ENCODE results near the gene ADAT3.

Gene ADAT3

GRCh38 chr19:1865172-1866010, 39.8 kb upstream of the ADAT3 start:
- Mint-ChIP-seq H3K4me1 (peaks cover 14% of the 10 kb centered on the region), H3K4me3 (peak overlapping the region; percentile 69 to 73 (median 71)), H3K27ac (peak overlapping the region in 1 of 3 experiments; percentile 38), H3K9me3 (no peaks in the 10 kb centered on the region), H3K36me3 (ENCODE audit: low read depth) (no peaks in the 10 kb centered on the region), H3K27me3 (ENCODE audit: low read depth) (peaks cover 10% of the 10 kb centered on the region)
- no peak for TF ChIP-seq CTCF (IDR thresholded peaks at IDR 0.05; ENCODE audit: unreplicated experiment in 3 of 3)

- Mint-ChIP-seq H3K27me3 (ENCODE audit: low read depth) (peaks cover 4% of the 10 kb centered on the region), H3K9me3 (no peaks in the 10 kb centered on the region), H3K4me1 (peaks cover 3% of the 10 kb centered on the region), H3K36me3 (ENCODE audit: low read depth) (no peaks in the 10 kb centered on the region), H3K4me3 (peak overlapping the region; percentile 34 to 56 (median 42)), H3K27ac (no peak overlapping the region)
- no peak for TF ChIP-seq CTCF (IDR thresholded peaks at IDR 0.05; ENCODE audit: unreplicated experiment in 3 of 3)
Measured at GRCh38 chr19:1866693-1867348, 38.4 kb upstream of the ADAT3 start.

- H3K9me3 Mint-ChIP-seq, result no peaks in the 10 kb centered on the region
- TF ChIP-seq CTCF (IDR thresholded peaks at IDR 0.05; ENCODE audit: unreplicated experiment in 3 of 3), result no peak
- no peaks in the 10 kb centered on the region for H3K27me3 Mint-ChIP-seq (ENCODE audit: low read depth)
- H3K27ac Mint-ChIP-seq, result peak overlapping the region in 1 of 3 experiments; percentile 30
- H3K4me1 Mint-ChIP-seq, result no peaks in the 10 kb centered on the region
- H3K36me3 Mint-ChIP-seq (ENCODE audit: low read depth), result no peaks in the 10 kb centered on the region
- H3K4me3 Mint-ChIP-seq, result no peak overlapping the region
Measured at GRCh38 chr19:1867349-1867724, 37.9 kb upstream of the ADAT3 start.

GRCh38 chr19:1868971-1869370, 36.2 kb upstream of the ADAT3 start:
- Mint-ChIP-seq H3K4me3 (no peak overlapping the region), H3K27me3 (ENCODE audit: low read depth) (no peaks in the 10 kb centered on the region), H3K36me3 (ENCODE audit: low read depth) (peaks cover under 1% of the 10 kb centered on the region), H3K4me1 (peaks cover 3% of the 10 kb centered on the region), H3K9me3 (no peaks in the 10 kb centered on the region), H3K27ac (no peak overlapping the region)
- TF ChIP-seq CTCF (IDR thresholded peaks at IDR 0.05; ENCODE audit: unreplicated experiment in 3 of 3), result no peak

GRCh38 chr19:1871140-1871597, 34.0 kb upstream of the ADAT3 start:
- peaks cover 3% of the 10 kb centered on the region for H3K36me3 Mint-ChIP-seq (ENCODE audit: low read depth)
- H3K4me1 Mint-ChIP-seq, result peaks cover 20% of the 10 kb centered on the region
- TF ChIP-seq CTCF (IDR thresholded peaks at IDR 0.05; ENCODE audit: unreplicated experiment in 3 of 3), result no peak
- no peak overlapping the region for H3K4me3 Mint-ChIP-seq
- H3K27ac Mint-ChIP-seq, result no peak overlapping the region
- no peaks in the 10 kb centered on the region for H3K9me3 Mint-ChIP-seq
- no peaks in the 10 kb centered on the region for H3K27me3 Mint-ChIP-seq (ENCODE audit: low read depth)

Measured in nephron (organoid).